Measurements from ENCODE around the gene RIOK3.
"Not testable (repeated sequence)": the region's sequence is repeated elsewhere in the genome, so short reads cannot be mapped to it uniquely, and the experiment has no call there.

The RIOK3 gene

DNA sequence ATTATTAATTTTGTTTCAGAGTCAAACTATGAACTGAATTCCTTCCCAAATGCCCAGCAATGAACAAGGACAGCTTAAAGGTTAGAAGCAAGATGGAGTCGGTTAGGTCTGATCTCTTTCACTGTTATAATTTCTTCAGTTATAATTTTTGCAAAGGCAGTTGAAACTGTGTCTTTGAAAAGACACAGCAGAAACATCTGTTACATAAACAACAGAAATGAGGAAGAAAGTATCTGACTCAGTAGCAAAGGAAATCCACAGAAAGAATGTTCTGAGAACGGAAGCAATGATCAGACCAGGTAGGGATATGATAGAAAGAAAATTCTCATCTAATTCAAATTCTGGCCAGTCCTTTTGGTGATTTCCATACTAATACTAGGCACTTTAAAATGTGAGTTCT is 45.0 kb downstream of the RIOK3 start:
- DNase-seq (ENCODE audit: low spot score) = no peak

DNA sequence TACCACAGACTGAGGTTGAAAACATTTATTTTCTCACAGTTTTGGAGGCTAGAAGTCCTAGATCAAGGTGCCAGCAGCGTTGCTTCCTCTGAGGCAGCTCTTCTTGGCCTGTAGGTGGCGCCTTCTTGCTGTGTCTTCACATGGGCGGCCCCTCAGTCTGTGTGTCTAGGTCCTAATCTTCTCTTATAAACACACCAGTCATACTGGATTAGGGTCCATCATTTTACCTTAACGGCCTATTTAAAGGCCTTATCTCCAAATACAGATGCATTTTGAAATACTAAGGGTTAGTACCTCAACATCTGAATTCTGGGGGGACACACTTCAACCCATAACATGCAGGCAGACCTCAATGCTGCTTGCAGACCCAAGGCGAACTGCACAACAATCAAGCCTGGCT is 45.8 kb downstream of the RIOK3 start:
- DNase-seq (ENCODE audit: low spot score) = peak; percentile 76

GRCh38 chr18:23499291-23499781 is 46.2 kb downstream of the RIOK3 start:
- no peak for DNase-seq (ENCODE audit: low spot score)

DNA sequence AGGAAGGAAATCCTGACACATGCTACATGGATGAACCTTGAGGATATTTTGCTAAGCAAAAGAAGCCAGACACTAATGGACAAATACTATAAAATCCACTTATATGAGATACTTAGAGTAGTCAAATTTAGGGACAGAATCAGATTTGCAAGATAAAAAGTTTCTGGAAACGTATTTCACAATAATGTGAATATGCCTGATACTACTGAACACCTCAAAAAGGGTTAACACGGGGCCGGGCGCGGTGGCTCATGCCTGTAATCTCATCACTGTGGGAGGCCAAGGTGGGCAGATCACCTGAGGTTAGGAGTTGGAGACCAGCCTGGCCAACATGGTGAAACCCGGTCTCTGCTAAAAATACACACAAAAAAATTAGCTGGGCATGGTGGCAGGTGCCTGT is 48.5 kb downstream of the RIOK3 start:
- no peak for DNase-seq (ENCODE audit: low spot score)

- no peak for DNase-seq (ENCODE audit: low spot score)
These were observed 49.5 kb downstream of the RIOK3 start for GRCh38 chr18:23502516-23503037.

DNA sequence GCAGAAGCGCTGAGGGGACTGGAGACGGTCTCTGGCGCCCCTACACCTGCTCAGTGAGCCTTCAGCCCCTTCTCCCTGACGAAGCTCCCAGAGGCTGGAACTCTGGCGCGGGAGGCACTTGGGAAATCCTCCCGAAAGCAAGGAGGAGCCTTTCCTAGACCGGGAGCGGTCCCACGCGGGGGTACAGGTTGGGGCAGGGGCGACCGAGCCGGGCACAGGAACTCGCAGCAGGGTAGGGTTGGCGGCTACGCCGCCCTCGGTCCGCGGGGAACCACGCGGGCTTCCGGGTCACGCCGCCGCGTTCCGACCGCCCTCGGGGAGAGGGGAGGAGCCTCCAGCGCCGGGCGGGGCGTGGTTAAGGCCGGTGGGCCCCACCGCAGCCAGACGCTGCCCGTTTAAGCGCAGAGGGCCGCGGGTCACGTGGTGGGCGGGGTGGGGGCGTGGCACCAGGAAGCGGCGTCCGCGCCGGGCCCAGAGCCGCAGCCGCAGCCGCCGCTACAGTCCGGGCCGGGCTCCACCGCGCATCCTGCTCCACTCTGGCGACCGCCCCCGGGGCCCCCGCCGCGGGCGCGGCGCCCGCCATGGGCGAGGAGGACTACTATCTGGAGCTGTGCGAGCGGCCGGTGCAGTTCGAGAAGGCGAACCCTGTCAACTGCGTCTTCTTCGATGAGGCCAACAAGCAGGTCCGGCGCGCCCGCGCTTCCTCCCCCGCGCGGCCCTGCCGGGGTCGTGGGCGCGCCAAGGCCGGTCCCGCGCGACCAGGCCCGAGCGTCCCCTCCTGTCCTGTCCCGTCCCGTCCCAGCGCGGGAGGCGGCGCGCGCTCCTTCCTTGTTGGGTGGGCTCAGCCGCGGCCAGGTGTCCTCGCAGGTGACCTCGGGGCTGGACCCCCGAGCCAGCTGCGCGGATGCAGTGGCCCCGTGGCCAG is 50.2 kb downstream of the RIOK3 start, which contains the start of gene RMC1:
Gene RMC1, plus strand, starts transcription at position 474 of the 925 bp plus-strand sequence. Its CDS starts 108 bp downstream, at position 582.
- DNase-seq (ENCODE audit: low spot score) = peak; percentile 93

GRCh38 chr18:23503963-23504344 is 50.9 kb downstream of the RIOK3 start:
- no peak for DNase-seq (ENCODE audit: low spot score)

- DNase-seq (ENCODE audit: low spot score) = peak; percentile 70
These were observed 51.6 kb downstream of the RIOK3 start for GRCh38 chr18:23504720-23505119.

- no peak for DNase-seq (ENCODE audit: low spot score)
These were observed 53.3 kb downstream of the RIOK3 start for GRCh38 chr18:23506393-23506792.

GRCh38 chr18:23510923-23511322 is 57.8 kb downstream of the RIOK3 start:
- DNase-seq (ENCODE audit: low spot score) = not testable (repeated sequence)

- DNase-seq (ENCODE audit: low spot score) = not testable (repeated sequence)
These were observed 59.1 kb downstream of the RIOK3 start for GRCh38 chr18:23512216-23512615.

GRCh38 chr18:23512641-23513040 is 59.6 kb downstream of the RIOK3 start:
- no peak for DNase-seq (ENCODE audit: low spot score)

DNA sequence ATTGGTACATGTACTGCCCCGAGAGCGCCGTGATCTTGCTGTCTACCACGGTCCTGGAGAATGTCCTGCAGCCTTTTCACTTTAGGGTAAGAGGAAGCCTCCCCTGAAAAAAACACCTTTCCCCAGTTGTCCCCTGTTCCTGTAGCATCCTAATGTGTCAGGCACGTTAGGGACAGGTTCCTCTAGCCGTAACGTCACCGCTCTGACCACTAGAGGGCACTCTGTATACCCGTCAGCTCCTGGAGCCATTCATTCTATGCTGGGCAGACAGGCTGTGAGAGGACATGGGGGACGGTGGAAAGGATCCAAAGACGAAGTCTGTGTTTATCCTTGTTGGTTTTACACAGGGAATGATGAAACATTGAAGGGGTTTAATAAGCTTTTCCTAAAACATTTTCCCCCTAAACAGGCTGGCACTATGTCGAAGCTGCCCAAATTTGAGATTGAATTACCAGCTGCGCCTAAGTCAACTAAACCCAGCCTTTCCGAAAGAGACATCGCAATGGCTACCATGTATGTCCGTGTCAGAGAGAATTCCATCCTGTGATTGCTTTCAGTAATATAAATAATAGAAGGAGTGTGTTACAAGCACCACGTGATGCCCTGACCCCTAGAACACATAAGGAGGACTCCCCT is 62.9 kb downstream of the RIOK3 start:
- peak; percentile 82 for DNase-seq (ENCODE audit: low spot score)

DNA sequence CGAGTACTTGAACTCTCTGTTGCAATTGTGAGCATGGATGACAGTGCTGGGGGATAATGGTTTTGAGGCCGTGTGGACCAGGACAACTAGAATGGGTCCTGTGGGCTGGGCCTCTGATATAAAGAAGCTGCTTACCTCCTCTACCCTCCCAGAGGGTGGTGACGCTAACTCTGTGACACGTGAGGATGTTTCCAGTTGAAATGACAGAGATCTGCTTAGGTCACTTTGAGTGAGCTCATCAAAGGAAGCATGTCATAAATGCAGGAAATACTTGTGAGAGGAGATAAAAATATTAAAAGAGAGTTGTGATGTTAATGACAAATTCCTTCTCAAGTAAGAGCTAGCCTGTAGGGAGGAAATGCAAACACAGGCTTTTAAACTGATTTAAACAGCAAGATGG is 66.6 kb downstream of the RIOK3 start:
- DNase-seq (ENCODE audit: low spot score) = peak; percentile 34

- no peak for DNase-seq (ENCODE audit: low spot score)
These were observed 68.2 kb downstream of the RIOK3 start for GRCh38 chr18:23521271-23521670.

DNA sequence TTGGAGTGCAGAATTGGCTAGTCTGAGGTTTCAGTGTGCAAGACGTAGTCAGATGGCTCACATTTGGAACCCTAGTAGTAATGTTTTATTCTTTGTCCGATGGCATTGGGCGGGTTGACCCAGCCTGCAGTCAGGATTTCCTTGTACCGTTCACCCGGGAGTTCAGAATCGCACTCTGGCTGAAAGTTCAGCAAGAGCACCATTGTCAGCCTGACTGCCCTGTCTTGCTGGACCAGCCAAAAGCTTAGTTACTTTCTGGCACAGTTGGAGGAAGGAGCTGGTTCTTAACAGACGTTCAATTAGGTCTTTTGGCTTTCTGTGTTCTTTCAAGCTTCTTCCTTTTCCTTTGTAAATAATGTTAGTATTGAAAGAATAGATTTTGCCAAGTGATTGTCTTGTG is 68.8 kb downstream of the RIOK3 start:
- DNase-seq (ENCODE audit: low spot score) = no peak

GRCh38 chr18:23523429-23524212 is 70.5 kb downstream of the RIOK3 start:
- DNase-seq (ENCODE audit: low spot score) = peak; percentile 39

- DNase-seq (ENCODE audit: low spot score) = no peak
These were observed 71.2 kb downstream of the RIOK3 start for GRCh38 chr18:23524213-23524707.

DNA sequence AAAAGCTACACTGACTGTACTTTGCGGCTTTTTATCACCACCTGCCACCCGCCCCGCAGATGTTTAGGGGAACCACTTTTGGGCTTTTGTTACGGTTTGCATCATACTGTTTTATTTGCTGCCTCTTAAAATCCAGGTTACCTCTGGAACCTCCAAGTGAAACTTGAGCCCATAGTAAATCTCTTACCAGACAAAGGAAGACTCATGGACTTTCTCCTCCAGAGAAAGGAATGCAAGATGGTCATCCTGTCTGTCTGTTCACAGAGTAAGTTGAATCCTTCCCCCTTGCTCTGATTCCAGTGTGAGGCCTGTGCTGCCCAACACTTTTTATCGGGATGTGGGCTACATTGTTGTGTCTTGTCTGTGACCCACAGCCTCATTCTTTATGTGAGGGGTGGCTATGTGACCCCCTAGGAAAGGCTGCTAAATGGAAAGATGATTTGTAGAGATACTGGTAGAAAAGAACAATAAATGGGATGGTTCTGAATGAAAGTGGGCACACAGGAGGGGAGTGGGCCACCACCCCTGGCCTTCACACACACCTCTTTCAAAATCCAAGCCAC is 73.5 kb downstream of the RIOK3 start:
- DNase-seq (ENCODE audit: low spot score) = no peak

DNA sequence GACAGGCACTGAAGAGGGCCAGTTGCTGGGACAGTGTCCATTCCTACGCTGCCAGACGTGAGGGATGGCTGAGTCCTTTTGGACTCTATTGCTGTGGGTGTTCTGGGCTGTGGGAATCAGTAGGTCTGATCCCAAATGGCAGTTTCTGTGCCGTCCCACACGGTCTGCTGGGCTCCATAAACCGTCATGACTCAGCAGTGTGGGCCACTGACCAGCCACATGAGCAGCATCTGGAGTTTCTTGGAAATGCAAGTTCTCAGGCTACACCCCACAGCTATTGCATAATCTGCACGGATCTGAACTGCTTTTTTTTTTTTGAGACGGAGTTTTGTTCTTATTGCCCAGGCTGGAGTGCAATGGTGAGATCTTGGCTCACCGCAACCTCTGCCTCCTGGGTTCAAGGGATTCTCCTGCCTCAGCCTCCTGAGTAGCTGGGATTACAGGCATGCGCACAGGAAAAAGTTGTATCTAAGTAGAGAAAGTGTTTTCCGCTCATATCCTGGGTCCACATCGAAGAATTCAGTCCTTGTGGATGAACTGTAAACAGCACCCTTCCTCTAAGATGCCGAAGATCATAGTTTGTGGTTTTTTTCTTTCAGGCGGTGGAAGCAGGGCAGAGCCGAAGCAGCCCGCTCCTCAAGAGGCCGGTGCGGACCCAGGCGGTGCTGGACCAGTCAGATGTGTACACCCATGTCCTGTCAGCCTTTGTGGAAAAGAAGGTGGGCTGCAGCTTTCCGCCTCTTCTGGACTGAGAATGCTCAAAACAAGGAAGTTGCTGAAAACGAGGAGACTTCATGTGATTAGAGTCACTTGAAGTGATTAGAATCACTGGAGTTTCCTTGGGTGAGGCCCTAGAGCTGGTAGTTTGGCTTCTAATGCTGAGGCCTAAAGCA is 75.7 kb downstream of the RIOK3 start:
- peak; percentile 58 for DNase-seq (ENCODE audit: low spot score)
